Left renal pelvis (tissue), 4 donors: Measurements from ENCODE around the gene IQCB1. TPM values are rescaled to one million over a fixed set of nuclear protein-coding genes. Genes with fewer than 3 reads are reported as not detected.
"Not testable (repeated sequence)": the region's sequence is repeated elsewhere in the genome, so short reads cannot be mapped to it uniquely, and the experiment has no call there.

ENCODE experiments used
- DNase-seq, 4 donors: peaks; one replicate each; pipeline ENCODE4 v3.0.0-alpha.2; 2013; ENCODE audit warnings: low read depth in 4 of 4, low spot score in 3 of 4
- polyA plus RNA-seq, 4 donors: library from polyadenylated mRNA; unstranded; fragments of 120-200 nt; gene quantifications; one replicate each; pipeline ENCODE4 v1.2.1, GENCODE V29; 2013; ENCODE audit not compliant: insufficient read length in 4 of 4

Gene IQCB1
- polyA plus RNA-seq, 4 donors, result 34.6 to 38.5 (median 36.6) TPM

DNA sequence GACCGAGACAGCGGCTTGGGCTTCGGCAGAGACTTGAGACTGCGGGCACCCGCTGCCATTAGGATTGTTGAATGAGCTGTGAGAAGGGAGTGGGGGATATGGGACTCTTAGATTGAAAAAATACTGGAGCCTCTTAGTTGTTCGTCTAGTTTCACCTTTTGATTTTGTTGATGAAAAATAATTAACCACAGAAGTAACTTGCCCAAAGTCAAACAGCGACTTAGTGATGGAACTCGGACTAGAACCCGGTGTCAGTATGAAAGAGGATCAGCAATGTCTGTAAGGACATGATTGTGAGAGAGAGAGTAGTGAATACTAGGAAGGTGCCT lies 84.8 kb downstream of the IQCB1 start:
- DNase-seq, result no peak

- peak; percentile 95 to 99 (median 96) for DNase-seq
Observed at GRCh38 chr3:121749276-121750086, 85.4 kb downstream of the IQCB1 start, which contains the start of gene GOLGB1. GOLGB1 (minus strand) TSS chr3:121749741; CDS start chr3:121730971, 18,770 bp downstream.

- peak in 1 of 4 donors; percentile 33 for DNase-seq
Observed at GRCh38 chr3:121748680-121749275, 86.1 kb downstream of the IQCB1 start.

GRCh38 chr3:121747976-121748375 lies 86.9 kb downstream of the IQCB1 start:
- no peak for DNase-seq

- not testable (repeated sequence) for DNase-seq
Observed at GRCh38 chr3:121743106-121743505, 91.8 kb downstream of the IQCB1 start.

- DNase-seq, result no peak
Observed at GRCh38 chr3:121740896-121741295, 94.0 kb downstream of the IQCB1 start.

DNA sequence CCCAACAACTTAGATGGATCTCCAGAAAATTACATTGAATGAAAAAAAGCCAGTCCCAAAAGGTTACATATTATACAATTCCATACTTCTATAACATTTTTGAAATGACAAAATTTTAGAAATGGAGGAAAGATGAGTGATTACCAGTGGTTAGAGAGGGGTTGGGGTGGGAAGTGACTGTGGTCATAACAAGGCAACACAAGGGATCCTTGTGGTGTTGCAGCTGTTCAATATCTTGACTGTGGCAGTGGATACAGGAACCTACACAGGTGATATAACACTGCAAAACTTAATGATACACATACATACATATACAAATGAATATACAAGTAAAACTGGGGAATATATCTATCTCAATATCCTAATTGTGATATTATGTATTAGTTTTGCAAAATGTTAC lies 95.0 kb downstream of the IQCB1 start:
- no peak for DNase-seq

DNA sequence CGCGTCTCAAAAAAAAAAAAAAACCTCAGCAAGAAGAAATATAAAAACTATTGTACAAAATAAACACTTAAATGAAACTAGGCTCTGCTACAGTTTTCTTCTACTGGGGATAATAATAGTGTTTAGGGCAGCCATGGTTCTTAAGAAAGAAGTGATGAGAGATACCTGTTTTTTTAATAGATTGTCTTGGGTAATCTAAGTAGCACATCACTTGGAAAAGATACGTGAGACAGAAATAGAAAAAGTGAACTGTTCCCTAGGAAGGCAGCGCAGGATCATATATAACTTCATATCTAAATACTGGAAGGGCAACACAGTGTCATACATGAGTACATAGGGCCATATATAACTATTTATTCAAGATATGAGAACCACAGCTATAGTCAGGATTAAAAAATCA lies 97.2 kb downstream of the IQCB1 start:
- no peak for DNase-seq

GRCh38 chr3:121736112-121736511 lies 98.7 kb downstream of the IQCB1 start:
- DNase-seq, result no peak

DNA sequence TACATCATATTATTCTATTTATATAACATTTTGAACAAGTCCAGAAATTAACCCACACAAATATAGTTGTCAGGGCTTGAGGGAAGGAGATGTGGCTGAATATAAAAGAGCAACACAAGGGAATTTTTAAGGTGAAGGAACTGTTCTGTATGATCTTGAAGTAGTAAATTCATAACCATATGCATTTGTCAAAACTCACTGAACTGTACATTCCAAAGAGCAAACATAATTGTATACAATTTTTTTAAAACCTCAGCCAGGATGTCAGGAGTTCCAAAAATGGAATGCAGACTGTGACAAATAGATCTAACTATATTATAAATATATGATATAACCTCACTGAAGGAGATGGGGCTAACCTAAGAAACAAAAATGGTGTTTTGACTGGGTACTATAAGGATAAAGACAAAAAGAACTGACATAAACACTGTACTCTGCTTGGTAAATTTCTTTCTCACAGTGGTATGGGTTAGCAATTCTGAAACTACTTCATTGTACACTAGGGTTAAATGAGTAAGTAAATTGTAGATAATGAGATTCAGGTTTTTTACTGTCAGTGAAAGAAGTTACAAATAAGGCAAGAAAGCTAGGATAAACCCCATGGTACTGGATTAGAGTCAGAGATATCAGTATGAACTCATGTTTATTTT lies 99.7 kb downstream of the IQCB1 start:
- no peak for DNase-seq

GRCh38 chr3:121730940-121731687 lies 103.7 kb downstream of the IQCB1 start:
- DNase-seq, result no peak

DNA sequence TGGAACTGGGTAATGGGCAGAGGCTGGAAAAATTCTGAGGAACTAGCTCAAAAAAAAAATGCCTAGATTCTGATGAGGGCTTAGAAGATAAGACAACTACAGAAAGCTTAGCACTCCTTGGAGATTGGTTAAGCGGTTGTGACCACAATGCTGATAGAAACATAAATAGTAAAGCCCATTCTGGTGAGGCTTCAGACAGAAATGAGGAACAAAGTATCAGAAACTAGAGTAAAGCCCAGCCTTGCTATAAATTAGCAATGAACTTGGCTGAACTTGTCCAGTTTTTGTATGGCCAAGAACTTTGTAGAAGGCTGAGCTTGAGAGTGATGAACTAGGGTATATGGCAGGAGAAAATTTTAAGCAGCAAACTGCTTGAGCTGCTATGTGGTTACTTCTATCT lies 110.7 kb downstream of the IQCB1 start:
- no peak for DNase-seq

DNA sequence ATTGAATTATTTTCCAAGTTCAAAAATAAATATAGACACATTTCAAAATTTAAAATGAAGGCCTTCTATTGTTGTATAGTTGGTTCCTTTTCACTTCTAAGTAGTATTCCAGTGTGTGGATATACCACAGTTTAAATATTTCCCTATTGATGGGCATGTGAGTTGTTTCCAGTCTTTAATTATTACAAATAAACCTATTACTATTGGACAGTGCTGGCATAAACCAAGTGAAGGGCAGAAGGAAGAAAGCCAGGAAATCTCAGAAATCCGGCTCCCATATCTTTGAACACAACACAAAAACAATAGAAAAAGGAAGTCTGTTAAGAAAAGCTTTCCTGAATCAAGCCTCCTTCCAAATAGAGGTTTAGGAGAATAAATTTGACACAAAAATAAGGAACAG lies 111.4 kb downstream of the IQCB1 start:
- no peak for DNase-seq

GRCh38 chr3:121722411-121722810 lies 112.4 kb downstream of the IQCB1 start:
- DNase-seq, result no peak

DNA sequence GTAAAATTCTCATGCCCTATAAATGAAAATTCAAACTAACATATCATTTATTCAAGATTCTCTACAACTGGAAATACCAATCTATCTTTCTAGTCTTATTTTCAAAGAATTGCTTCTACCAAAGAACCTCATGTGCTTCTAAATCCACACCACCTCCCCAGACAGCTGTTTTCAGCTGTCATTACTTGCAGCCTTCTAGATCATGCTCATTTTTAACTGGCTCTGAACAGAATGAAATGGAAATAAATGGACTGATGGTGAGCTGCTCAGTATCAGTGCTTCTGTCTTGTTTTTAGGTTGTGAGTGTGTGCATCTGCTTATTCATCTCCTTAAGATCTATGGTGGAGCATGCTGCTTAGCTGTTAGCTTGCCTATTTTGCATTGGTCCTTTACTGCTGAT lies 114.7 kb downstream of the IQCB1 start:
- no peak for DNase-seq

Other genes starting within 250 kb of the IQCB1 start
- gene FBXO40, start 241.7 kb downstream of the IQCB1 start, polyA plus RNA-seq, result under 1 TPM in 2 of 4 donors, not detected in 2; 0.03 to 0.04 TPM
- gene HCLS1, start 174.2 kb downstream of the IQCB1 start, polyA plus RNA-seq, result 1 to 10 TPM; 5.0 to 8.8 (median 7.8) TPM
- gene GOLGB1, start 85.3 kb downstream of the IQCB1 start, polyA plus RNA-seq, result 10 to 100 TPM; 57.2 to 89.9 (median 82.9) TPM
- 1 to 10 TPM; 3.8 to 8.0 (median 7.6) TPM for gene EAF2, start 149 bp upstream of the IQCB1 start, polyA plus RNA-seq
- gene SLC15A2, start 59.3 kb upstream of the IQCB1 start, polyA plus RNA-seq, result 10 to 100 TPM in 2 of 4 donors, 1 to 10 TPM in 2; 3.1 to 12.4 (median 10.8) TPM
- gene ILDR1, start 187.2 kb upstream of the IQCB1 start, polyA plus RNA-seq, result 1 to 10 TPM in 3 of 4 donors, under 1 TPM in 1; 0.30 to 8.9 (median 8.5) TPM
- gene CD86, start 220.3 kb upstream of the IQCB1 start, polyA plus RNA-seq, result 1 to 10 TPM; 2.2 to 4.3 (median 2.4) TPM